Subcutaneous adipose tissue (tissue), 4 donors: ENCODE data around the gene DNAH5. TPM values are rescaled to one million over a fixed set of nuclear protein-coding genes. Genes with fewer than 3 reads are reported as not detected.

ENCODE experiments used
- CTCF ChIP-seq: fragments of 450-650 bp; IDR thresholded peaks from one replicate; pipeline ENCODE4 v1.5.1; 2016; ENCODE audit warnings: low read depth, mild to moderate bottlenecking, control low read depth, antibody characterized with exemption, moderate library complexity
- total RNA-seq, 4 donors: library from RNA; depleted of rRNA; stranded (reverse); fragments of >200 nt; gene quantifications; one replicate each; pipeline ENCODE4 v1.1.0, GENCODE V29; 2016

The DNAH5 gene
- total RNA-seq, 4 donors from 2014 or later = under 0.01 to 1.1 (median 0.19) TPM

GRCh38 chr5:13956471-13956870 is 12.0 kb upstream of the DNAH5 start:
- TF ChIP-seq CTCF = no peak

- no peak for TF ChIP-seq CTCF
These were observed 11.4 kb upstream of the DNAH5 start for GRCh38 chr5:13955896-13956295.

GRCh38 chr5:13946111-13946510 is 1.6 kb upstream of the DNAH5 start:
- no peak for TF ChIP-seq CTCF

- TF ChIP-seq CTCF = no peak
These were observed 783 bp upstream of the DNAH5 start for GRCh38 chr5:13945271-13945670.

- TF ChIP-seq CTCF = no peak
These were observed 812 bp downstream of the DNAH5 start for GRCh38 chr5:13943676-13944075.

GRCh38 chr5:13941468-13941867 is 3.0 kb downstream of the DNAH5 start:
- no peak for TF ChIP-seq CTCF

GRCh38 chr5:13939638-13940037 is 4.8 kb downstream of the DNAH5 start:
- no peak for TF ChIP-seq CTCF
